AG04450 (cell line): ENCODE data around the gene MOBP. TPM values are rescaled to one million over a fixed set of nuclear protein-coding genes. Genes with fewer than 3 reads are reported as not detected.

Experiments
- CTCF ChIA-PET: fragments of 300-600, 350-600 bp; formaldehyde crosslinking; extraction: SDS; loops from one replicate; lab custom pipeline; 2022; ENCODE audit warnings: antibody characterized with exemption, inconsistent platforms; lab: Charles Lee
- POLR2A ChIA-PET: fragments of 350-600 bp; formaldehyde crosslinking; extraction: SDS; loops from one replicate; lab custom pipeline; 2021; ENCODE audit warnings: antibody characterized with exemption, inconsistent platforms; lab: Yijun Ruan, JAX
- DNase-seq: peaks from one replicate; pipeline ENCODE4 v3.0.0-alpha.2; 2011; ENCODE audit warnings: low read depth, low spot score
- H3K27ac ChIP-seq: one replicate; pipeline ENCODE4 v1.5.1; 2012; ENCODE audit warnings: low read depth, low read length, control low read depth
- H3K27me3 ChIP-seq: one replicate; pipeline ENCODE4 v1.6.0; 2012; ENCODE audit warnings: low read length; ENCODE audit not compliant: control insufficient read depth, insufficient read depth
- H3K4me3 ChIP-seq: 2 replicates; pipeline ENCODE4 v1.5.1; 2011; ENCODE audit warnings: mild to moderate bottlenecking, low read depth, low read length, control low read depth
- H3K9me3 ChIP-seq: 2 replicates; pipeline ENCODE4 v1.5.1; 2012; ENCODE audit warnings: low read length; ENCODE audit not compliant: control insufficient read depth, insufficient read depth
- CTCF ChIP-seq: IDR thresholded peaks from 2 replicates; pipeline ENCODE4 v1.5.1; 2011; ENCODE audit warnings: low read depth, low read length, control low read depth, inconsistent platforms
- polyA plus RNA-seq: library from polyadenylated mRNA; depleted of rRNA; stranded (reverse); fragments of >200 nt; gene quantifications from 2 replicates; pipeline ENCODE4 v1.2.3, GENCODE V29; 2011

MOBP gene
- polyA plus RNA-seq, 1 experiment = not detected

- DNase-seq = no peak
- no peak overlapping the region for H3K4me3 ChIP-seq
- no peak for TF ChIP-seq CTCF
- H3K27me3 ChIP-seq = no peaks in the 10 kb centered on the region
- CTCF ChIA-PET = interaction anchor here (0.6 kb wide), 1 partner anchor 13 kb away, joined by 3 read pairs; no protein-coding TSS in a partner anchor
- POLR2A ChIA-PET = no interaction called here
- H3K9me3 ChIP-seq = no peaks in the 10 kb centered on the region
- no peak overlapping the region for H3K27ac ChIP-seq
Observed at GRCh38 chr3:39528844-39529243, 61.4 kb downstream of the MOBP start.

- no peak overlapping the region for H3K27ac ChIP-seq
- ChIA-PET CTCF (no interaction called here), POLR2A (no interaction called here)
- no peak for TF ChIP-seq CTCF
- no peak for DNase-seq
- H3K9me3 ChIP-seq = no peaks in the 10 kb centered on the region
- no peaks in the 10 kb centered on the region for H3K27me3 ChIP-seq
- H3K4me3 ChIP-seq = no peak overlapping the region
Observed at GRCh38 chr3:39529577-39529976, 62.1 kb downstream of the MOBP start.

- H3K4me3 ChIP-seq = no peak overlapping the region
- H3K27ac ChIP-seq = no peak overlapping the region
- DNase-seq = no peak
- TF ChIP-seq CTCF = no peak
- no peaks in the 10 kb centered on the region for H3K27me3 ChIP-seq
- CTCF ChIA-PET = interaction anchor here (0.6 to 1.0 kb wide), 2 partner anchors 11 kb away, joined by 3 to 6 read pairs; no protein-coding TSS in a partner anchor
- POLR2A ChIA-PET = no interaction called here
- no peaks in the 10 kb centered on the region for H3K9me3 ChIP-seq
Observed at GRCh38 chr3:39531066-39531465, 63.6 kb downstream of the MOBP start.

DNA sequence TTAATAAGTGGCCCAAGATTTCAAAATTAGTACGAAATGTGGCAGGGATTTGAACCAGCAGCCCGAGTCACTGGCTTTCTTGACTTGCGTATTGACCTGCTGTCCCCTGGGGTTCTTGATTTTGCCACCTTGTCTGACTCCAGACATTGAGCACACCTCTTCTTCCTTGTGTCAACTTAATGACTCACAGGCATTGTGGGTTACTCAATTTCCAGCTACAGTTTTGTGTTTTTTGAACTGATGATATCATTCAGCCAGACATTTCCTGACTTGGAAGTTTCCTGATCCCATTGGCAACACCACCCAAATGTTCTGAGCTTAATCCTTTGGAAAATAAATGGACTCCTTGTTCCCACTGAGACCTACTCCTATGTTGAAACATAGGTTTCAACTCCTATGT lies 64.2 kb downstream of the MOBP start:
- ChIA-PET POLR2A (no interaction called here), CTCF (interaction anchor here (0.6 to 1.0 kb wide), 2 partner anchors 10 to 12 kb away, joined by 3 to 6 read pairs; no protein-coding TSS in a partner anchor)
- H3K4me3 ChIP-seq = no peak overlapping the region

GRCh38 chr3:39532777-39533176 lies 65.3 kb downstream of the MOBP start:
- Histone ChIP-seq H3K9me3 (no peaks in the 10 kb centered on the region), H3K4me3 (no peak overlapping the region), H3K27ac (no peak overlapping the region), H3K27me3 (no peaks in the 10 kb centered on the region)
- no peak for DNase-seq
- no peak for TF ChIP-seq CTCF
- CTCF ChIA-PET = no interaction called here
- POLR2A ChIA-PET = no interaction called here

More for the DNA sequence above, 64.2 kb downstream of the MOBP start:
- Histone ChIP-seq H3K27ac (no peak overlapping the region), H3K27me3 (no peaks in the 10 kb centered on the region), H3K9me3 (no peaks in the 10 kb centered on the region)
- TF ChIP-seq CTCF = no peak
- no peak for DNase-seq
